ENCODE results near the gene SCN4A.

The SCN4A gene

GRCh38 chr17:64005734-64006167 is 33.0 kb upstream of the SCN4A start:
- H3K9me3 Mint-ChIP-seq, result no peaks in the 10 kb centered on the region
- peaks cover 85% of the 10 kb centered on the region for H3K36me3 Mint-ChIP-seq (ENCODE audit: low read depth)
- peaks cover 40% of the 10 kb centered on the region for H3K4me1 Mint-ChIP-seq (ENCODE audit: low read depth)
- H3K27me3 Mint-ChIP-seq, result no peaks in the 10 kb centered on the region
- DNase-seq, result peak; percentile 8
- peak overlapping the region; percentile 64 for H3K27ac Mint-ChIP-seq
- H3K4me3 Mint-ChIP-seq, result no peak overlapping the region

DNA sequence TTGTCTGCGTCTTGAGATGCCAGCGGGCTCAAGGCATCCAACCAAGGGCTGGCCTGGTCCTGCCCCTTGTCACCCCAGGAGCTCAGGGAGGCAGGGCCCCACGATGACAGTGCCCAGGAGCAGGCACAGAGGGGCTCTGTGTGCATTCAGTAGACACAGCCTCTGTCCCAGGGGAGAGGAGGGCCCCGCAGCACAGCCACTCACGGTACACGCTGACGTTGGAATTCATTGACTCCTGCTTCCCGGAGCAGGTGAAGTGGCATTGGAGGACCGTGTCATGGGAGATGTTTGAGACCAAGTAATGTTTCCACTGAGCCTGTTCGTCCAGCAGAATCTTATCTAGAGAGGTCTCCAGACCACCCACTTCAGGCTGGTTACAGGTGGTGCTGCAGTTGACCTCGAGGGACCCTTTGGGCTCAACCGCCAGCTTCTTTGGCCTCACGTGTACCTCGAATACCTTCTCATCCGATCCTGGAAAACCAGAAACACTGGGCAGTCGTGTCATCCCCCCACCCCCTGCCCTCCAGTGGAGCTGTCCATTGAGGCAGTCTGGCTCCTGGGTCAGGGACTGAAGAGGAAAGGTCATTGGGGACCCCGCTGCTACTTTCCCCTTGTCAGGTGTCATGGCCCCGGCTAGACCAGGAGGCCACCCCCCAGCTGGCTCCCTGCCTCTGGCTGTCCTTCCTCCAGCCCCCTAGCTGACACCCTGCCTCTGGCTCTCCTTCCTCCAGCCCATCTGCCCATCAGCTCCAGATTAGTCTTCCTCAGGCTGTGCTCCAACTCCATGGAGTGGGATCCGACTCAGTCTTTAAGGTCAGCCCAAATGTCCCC is 32.4 kb upstream of the SCN4A start:
- Mint-ChIP-seq H3K36me3 (ENCODE audit: low read depth) (peaks cover 80% of the 10 kb centered on the region), H3K27me3 (no peaks in the 10 kb centered on the region), H3K9me3 (no peaks in the 10 kb centered on the region), H3K4me3 (no peak overlapping the region), H3K27ac (peak overlapping the region; percentile 74), H3K4me1 (ENCODE audit: low read depth) (peaks cover 35% of the 10 kb centered on the region)
- peak; percentile 27 for DNase-seq

GRCh38 chr17:64004218-64004770 is 31.6 kb upstream of the SCN4A start:
- peak; percentile 16 for DNase-seq
- Mint-ChIP-seq H3K27me3 (no peaks in the 10 kb centered on the region), H3K36me3 (ENCODE audit: low read depth) (peaks cover 71% of the 10 kb centered on the region), H3K27ac (peak overlapping the region; percentile 74), H3K9me3 (no peaks in the 10 kb centered on the region), H3K4me3 (no peak overlapping the region), H3K4me1 (ENCODE audit: low read depth) (peaks cover 32% of the 10 kb centered on the region)

- H3K4me3 Mint-ChIP-seq, result no peak overlapping the region
- no peaks in the 10 kb centered on the region for H3K27me3 Mint-ChIP-seq
- peak; percentile 25 for DNase-seq
- no peaks in the 10 kb centered on the region for H3K9me3 Mint-ChIP-seq
- peaks cover 66% of the 10 kb centered on the region for H3K36me3 Mint-ChIP-seq (ENCODE audit: low read depth)
- peak overlapping the region; percentile 74 for H3K27ac Mint-ChIP-seq
- peaks cover 32% of the 10 kb centered on the region for H3K4me1 Mint-ChIP-seq (ENCODE audit: low read depth)
Measured at GRCh38 chr17:64003526-64004121, 30.9 kb upstream of the SCN4A start.

- H3K27ac Mint-ChIP-seq, result peak overlapping the region; percentile 74
- H3K36me3 Mint-ChIP-seq (ENCODE audit: low read depth), result peaks cover 60% of the 10 kb centered on the region
- H3K27me3 Mint-ChIP-seq, result no peaks in the 10 kb centered on the region
- H3K4me1 Mint-ChIP-seq (ENCODE audit: low read depth), result peaks cover 29% of the 10 kb centered on the region
- no peaks in the 10 kb centered on the region for H3K9me3 Mint-ChIP-seq
- peak; percentile 27 for DNase-seq
- H3K4me3 Mint-ChIP-seq, result no peak overlapping the region
Measured at GRCh38 chr17:64002658-64003525, 30.2 kb upstream of the SCN4A start.

DNA sequence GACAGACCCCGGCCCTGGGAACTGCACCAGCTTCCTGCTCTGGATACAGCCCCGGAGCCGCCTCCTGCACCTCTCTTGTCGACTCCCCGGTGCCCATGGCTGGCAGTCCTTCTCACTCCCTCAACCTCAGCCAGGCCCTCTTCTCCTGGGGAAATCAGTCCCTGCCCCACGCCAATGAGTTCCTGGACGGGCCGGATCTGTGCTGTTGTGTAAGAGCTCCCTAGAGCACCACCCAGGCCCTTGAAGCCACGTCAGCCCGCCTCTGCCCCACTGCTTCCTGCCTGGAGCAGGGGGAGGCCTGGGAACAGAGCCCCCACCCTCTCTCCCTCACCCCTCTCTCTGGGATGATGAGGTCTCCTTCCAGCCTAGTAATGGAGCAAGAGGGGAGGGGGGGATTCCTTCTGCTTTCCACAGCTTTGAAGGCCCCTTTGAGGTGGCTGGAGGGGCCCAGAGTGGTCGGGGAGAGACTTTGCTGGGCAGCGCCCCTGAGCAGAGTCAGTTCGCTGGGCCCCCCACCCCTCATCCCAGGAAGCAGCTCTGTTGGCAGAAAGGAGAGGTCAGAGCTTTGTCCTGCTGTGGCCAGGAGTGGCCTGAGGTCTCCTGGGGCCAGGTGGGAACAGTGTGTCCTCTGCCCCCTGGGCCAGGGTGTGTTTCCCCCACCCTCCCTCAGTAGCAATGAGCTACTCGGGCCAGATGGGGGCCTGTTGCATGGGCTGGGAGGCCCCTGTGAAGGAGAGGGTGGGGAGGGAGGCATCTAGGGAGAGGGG is 29.2 kb upstream of the SCN4A start:
- Mint-ChIP-seq H3K4me1 (ENCODE audit: low read depth) (peaks cover 26% of the 10 kb centered on the region), H3K9me3 (no peaks in the 10 kb centered on the region), H3K36me3 (ENCODE audit: low read depth) (peaks cover 51% of the 10 kb centered on the region), H3K4me3 (no peak overlapping the region), H3K27me3 (no peaks in the 10 kb centered on the region), H3K27ac (peak overlapping the region; percentile 6)
- DNase-seq, result peak; percentile 27

DNA sequence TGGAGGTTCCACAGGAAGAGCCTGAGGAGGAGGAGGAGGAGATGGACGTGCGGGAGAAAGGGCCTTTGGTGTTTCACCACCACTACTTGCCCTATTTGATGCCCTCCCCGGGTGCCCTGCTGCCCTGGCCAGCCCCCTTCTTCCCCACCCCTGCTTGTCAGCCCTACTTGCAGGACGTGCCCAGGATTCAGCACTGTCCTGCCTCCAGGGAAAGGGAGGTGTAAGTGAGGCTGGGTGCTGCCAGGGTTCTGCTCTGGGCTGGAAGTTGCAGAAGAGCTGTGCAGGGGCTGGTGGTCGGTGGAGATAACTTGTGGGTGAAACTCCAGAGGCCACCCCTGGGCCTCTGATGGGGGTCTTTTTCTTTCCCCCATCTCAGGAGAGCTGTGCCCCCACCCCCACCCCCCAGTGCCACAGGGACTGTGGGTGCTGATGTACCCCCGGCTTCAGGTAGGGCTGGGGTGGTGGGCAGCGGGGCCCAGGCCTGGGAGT is 28.4 kb upstream of the SCN4A start:
- peak; percentile 30 for DNase-seq
- Mint-ChIP-seq H3K4me3 (no peak overlapping the region), H3K27ac (no peak overlapping the region), H3K27me3 (no peaks in the 10 kb centered on the region), H3K36me3 (ENCODE audit: low read depth) (peaks cover 45% of the 10 kb centered on the region), H3K9me3 (no peaks in the 10 kb centered on the region), H3K4me1 (ENCODE audit: low read depth) (peaks cover 23% of the 10 kb centered on the region)

DNA sequence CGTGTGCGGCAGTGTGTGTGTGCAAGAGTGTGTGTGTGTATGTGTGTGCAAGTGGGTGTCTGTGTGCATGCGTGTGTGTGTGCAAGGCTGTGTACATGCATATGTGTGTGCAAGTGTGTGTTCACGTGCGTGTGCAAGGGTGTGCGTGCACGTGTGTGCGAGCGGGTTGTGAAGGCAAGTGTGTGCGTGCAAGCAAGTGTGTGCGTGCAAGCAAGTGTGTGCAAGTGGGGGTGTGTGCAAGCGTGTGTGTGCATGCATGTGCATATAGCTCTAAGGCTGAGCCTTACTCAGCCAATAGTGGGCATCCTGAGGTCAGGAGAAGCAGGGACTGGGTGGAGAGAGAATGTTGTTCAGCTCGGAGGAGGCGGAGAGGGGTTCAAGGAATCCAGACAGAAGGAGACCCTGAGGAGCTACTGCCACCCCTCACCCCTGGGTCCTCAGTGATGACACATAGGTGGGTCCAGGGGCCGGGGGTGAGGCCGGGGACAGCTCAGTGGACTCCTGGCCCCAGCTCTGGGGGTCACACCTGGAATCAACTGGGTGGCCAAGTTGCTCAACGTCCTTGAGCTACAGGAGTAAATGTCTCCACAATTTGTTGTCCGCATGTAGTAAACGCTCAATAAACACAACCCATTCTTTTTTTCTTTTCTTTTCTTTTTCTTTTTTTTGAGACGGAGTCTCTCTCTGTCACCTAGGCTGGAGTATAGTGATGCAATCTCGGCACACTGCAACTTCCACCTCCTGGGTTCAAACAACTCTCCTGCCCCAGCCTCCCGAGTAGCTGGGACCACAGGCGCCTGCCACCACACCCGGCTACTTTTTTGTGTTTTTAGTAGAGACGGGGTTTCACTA is 27.2 kb upstream of the SCN4A start:
- H3K4me3 Mint-ChIP-seq, result peak overlapping the region; percentile 84
- H3K36me3 Mint-ChIP-seq (ENCODE audit: low read depth), result peaks cover 34% of the 10 kb centered on the region
- peaks cover 21% of the 10 kb centered on the region for H3K4me1 Mint-ChIP-seq (ENCODE audit: low read depth)
- H3K9me3 Mint-ChIP-seq, result no peaks in the 10 kb centered on the region
- H3K27me3 Mint-ChIP-seq, result no peaks in the 10 kb centered on the region
- DNase-seq, result peak; percentile 33
- no peak overlapping the region for H3K27ac Mint-ChIP-seq

DNA sequence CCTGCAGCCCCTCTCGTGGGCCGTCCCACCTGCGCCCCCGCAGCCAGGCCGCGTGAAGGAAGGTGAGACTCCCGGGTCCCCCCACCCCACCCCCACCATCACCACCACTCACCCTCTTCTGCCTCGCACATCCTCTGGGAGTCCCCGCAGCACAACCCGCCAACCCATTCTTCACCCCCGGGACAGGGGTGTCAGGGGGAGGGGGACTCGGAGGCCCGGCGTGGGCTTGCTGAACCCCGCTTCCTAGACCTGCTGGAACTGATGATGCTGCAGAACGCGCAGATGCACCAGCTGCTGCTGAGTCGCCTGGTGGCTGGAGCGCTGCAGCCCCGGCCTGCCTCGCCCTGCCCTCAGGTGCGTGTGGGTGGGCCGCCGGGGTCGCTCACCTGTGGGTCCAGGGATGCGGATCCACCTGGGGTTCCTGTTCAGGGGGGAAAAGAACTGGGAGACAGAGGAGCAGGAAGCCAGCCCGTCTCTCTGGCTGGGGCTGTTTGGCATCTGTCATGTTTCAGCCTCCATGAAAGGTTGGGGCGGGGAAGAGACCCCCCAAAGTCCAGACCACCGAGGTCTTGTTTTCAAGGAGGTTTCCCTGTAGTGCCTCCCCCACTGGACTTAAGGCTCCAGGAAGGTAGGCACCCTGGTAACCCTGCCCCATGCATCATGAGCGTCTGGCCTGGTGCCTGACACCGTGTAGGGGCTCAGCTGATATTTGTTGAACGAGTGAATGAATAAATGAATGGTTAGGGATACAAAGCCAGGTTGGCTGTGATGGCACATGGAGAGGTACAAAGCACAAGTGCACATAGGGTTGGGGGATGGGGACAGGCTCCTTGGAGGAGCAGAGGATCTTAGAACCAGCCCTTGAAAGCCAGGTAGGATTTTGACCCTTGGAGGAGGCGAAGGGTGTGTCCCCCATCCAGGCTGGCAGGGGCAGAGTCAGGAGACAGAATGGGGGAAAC is 26.3 kb upstream of the SCN4A start:
- Mint-ChIP-seq H3K27ac (peak overlapping the region; percentile 18), H3K27me3 (no peaks in the 10 kb centered on the region), H3K9me3 (no peaks in the 10 kb centered on the region), H3K36me3 (ENCODE audit: low read depth) (peaks cover 25% of the 10 kb centered on the region), H3K4me1 (ENCODE audit: low read depth) (peaks cover 23% of the 10 kb centered on the region), H3K4me3 (peak overlapping the region; percentile 84)
- DNase-seq, result peak; percentile 48

DNA sequence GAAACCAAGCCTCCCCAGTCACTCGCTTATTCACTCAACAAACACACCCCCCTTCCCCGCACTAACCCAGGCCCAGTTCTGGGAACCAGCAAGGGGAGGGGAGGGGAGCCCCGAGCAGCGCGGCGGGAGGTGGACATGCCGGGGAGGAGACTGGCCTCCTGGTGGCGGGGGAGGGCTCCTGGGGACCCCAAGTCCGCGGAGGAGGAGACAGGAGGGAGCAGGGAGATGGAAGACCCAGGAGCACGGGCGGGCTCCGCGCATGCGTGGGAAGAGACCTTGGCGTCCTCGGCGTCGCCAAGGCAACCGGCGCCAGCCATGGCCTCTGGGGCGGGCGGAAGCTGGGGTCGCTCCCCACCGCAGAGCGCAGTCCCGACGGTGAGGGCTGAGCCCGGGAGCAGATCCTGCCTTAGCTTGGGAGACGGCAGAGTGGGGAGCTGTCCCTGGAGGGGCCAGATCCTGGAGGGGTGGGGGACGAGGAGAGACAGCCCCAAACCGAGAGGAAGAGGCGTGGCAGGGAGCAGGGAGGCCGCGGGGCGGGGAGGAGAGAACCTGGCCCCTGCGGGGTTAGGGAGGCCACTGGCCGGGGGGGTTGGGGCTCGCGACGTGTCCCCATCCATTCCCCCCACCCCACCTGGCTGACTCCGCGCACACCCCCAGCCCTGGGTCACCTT is 25.5 kb upstream of the SCN4A start, which contains the start of gene PRR29:
TSS of gene PRR29 (plus strand) at position 302 of the 671 bp plus-strand sequence. CDS start at position 316, 14 bp downstream.
- no peaks in the 10 kb centered on the region for H3K27me3 Mint-ChIP-seq
- H3K27ac Mint-ChIP-seq, result peak within 1 kb of the TSS; percentile 81
- DNase-seq, result peak; percentile 83
- H3K9me3 Mint-ChIP-seq, result no peaks in the 10 kb centered on the region
- H3K36me3 Mint-ChIP-seq (ENCODE audit: low read depth), result peaks cover 17% of the 10 kb centered on the region
- H3K4me3 Mint-ChIP-seq, result peak within 1 kb of the TSS; percentile 84
- H3K4me1 Mint-ChIP-seq (ENCODE audit: low read depth), result peaks cover 29% of the 10 kb centered on the region

DNA sequence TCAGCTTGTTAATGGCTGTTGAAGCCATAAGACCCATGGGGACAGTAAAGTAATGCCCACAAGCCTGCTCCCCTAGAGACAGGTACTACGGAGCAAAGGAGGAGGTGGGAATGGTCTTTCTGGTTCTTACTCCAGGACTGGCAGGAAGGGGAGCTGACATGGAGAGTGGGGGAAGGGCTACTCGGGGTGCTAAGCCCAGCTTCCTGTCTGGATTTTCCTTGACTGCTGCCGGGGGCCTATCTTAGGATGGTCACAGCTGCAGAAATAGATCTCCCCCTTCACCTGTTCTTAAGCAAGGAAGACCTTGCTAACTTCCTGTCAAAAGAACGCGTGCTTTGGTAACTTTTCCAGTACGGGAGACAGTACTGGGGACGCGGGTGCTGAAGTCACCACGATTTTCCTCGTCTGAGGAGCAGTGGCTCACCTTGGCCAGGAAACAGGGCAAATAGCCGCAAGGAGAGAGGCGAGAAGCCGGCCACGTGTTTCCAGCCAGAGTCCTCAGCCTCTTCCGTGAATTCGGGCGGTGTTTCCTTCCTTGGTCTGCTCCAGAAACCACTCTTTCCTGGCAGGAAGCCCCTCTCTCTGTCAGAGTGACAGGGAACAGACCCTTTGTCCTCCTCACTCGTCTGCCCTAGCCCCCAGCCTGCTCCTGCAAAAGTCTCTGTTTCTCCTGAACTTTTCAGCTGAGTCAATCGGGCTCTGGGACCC is 24.8 kb upstream of the SCN4A start:
- Mint-ChIP-seq H3K4me3 (peak overlapping the region; percentile 84), H3K9me3 (no peaks in the 10 kb centered on the region), H3K4me1 (ENCODE audit: low read depth) (peaks cover 33% of the 10 kb centered on the region), H3K27me3 (no peaks in the 10 kb centered on the region), H3K27ac (peak overlapping the region; percentile 81), H3K36me3 (ENCODE audit: low read depth) (peaks cover 10% of the 10 kb centered on the region)
- no peak for DNase-seq
